Esophagus muscularis mucosa (tissue), 4 donors: ENCODE results near the gene FRMD4A.

ENCODE experiments used
- CTCF ChIP-seq, 3 experiments: fragments of 200-600 bp in 2 of 3; fragments of 450-650 bp in 1 of 3; sonication (generic) in 2 of 3; IDR thresholded peaks; one replicate each; pipeline ENCODE4 v1.5.1; 2017 to 2019; ENCODE audit warnings: antibody characterized with exemption in 3 of 3, mild to moderate bottlenecking in 2 of 3, moderate library complexity in 1 of 3
- EP300 ChIP-seq: sonication (generic); formaldehyde crosslinking; IDR thresholded peaks from one replicate; pipeline ENCODE4 v1.6.1; 2017; ENCODE audit warnings: antibody characterized with exemption
- POLR2A ChIP-seq: fragments of 450-650 bp; IDR thresholded peaks from one replicate; pipeline ENCODE4 v1.6.1; 2017; ENCODE audit warnings: antibody characterized with exemption, moderate library complexity, mild to moderate bottlenecking, low read depth

- TF ChIP-seq CTCF (IDR thresholded peaks at IDR 0.05) (no peak), POLR2A (no peak), EP300 (no peak)
Observed at GRCh38 chr10:13715100-13715499, 615.6 kb downstream of the FRMD4A start.
